ENCODE data around the gene PPM1E.

DNA sequence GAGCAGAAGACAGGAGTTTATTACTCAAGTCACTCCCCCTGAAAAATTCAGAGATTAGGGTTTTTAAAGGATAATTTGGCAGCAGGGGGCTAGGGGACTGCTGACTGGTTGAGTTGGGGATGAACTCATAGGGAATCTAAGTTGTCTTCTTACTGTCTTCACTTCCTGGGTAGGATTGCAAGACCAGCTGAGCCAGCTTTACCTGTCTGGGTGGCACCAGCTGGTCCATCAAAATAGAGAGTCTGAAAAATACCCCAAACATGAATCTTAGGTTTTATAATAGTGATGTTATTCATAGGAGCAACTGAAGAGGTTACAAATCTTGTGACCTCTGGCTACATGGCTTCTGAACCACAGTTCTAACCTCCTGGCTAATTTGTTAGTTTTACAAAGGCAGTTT lies 157.9 kb downstream of the PPM1E start:
- TF ChIP-seq POLR2AphosphoS5 (IDR thresholded peaks at IDR 0.05) = no peak
- TF ChIP-seq, protein P1, sequence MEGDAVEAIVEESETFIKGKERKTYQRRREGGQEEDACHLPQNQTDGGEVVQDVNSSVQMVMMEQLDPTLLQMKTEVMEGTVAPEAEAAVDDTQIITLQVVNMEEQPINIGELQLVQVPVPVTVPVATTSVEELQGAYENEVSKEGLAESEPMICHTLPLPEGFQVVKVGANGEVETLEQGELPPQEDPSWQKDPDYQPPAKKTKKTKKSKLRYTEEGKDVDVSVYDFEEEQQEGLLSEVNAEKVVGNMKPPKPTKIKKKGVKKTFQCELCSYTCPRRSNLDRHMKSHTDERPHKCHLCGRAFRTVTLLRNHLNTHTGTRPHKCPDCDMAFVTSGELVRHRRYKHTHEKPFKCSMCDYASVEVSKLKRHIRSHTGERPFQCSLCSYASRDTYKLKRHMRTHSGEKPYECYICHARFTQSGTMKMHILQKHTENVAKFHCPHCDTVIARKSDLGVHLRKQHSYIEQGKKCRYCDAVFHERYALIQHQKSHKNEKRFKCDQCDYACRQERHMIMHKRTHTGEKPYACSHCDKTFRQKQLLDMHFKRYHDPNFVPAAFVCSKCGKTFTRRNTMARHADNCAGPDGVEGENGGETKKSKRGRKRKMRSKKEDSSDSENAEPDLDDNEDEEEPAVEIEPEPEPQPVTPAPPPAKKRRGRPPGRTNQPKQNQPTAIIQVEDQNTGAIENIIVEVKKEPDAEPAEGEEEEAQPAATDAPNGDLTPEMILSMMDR (IDR thresholded peaks at IDR 0.05) = no peak

Data from transverse colon (tissue), 4 donors.